K562 (cell line): ENCODE data around the gene NEB. TPM values are rescaled to one million over a fixed set of nuclear protein-coding genes. Genes with fewer than 3 reads are reported as not detected.

Experiments used
- ATF4 ChIP-seq: fragments of 450-650 bp; formaldehyde crosslinking; IDR thresholded peaks from 2 replicates; pipeline ENCODE4 v1.4.0; 2022; ENCODE audit warnings: mild to moderate bottlenecking, moderate library complexity
- CHD1 ChIP-seq: fragments of 200-600 bp; sonication (generic); IDR thresholded peaks from one replicate; pipeline ENCODE4 v1.6.1; 2012; ENCODE audit warnings: mild to moderate bottlenecking, moderate library complexity, low read length, inconsistent platforms
- FOSL1 ChIP-seq: fragments of 200-800 bp; sonication (Bioruptor generic); conservative IDR thresholded peaks from 2 replicates; pipeline ENCODE4 v1.6.1; 2016; ENCODE audit warnings: missing genetic modification characterization, missing compliant biosample characterization
- KDM1A ChIP-seq, 2 experiments: fragments of 450-650 bp; IDR thresholded peaks; 2 replicates each; pipeline ENCODE4 v1.6.1; 2016; ENCODE audit warnings: mild to moderate bottlenecking in 2 of 2
- NELFE ChIP-seq: IDR thresholded peaks from 2 replicates; pipeline ENCODE4 v1.6.1; 2011; ENCODE audit warnings: mild to moderate bottlenecking; ENCODE audit not compliant: insufficient read depth, insufficient read length
- POLR2A ChIP-seq: fragments of 450-650 bp; conservative IDR thresholded peaks from 2 replicates; pipeline ENCODE4 v1.6.1; 2016
- RBFOX2 ChIP-seq: fragments of 200-400 bp; formaldehyde crosslinking; IDR thresholded peaks from 2 replicates; pipeline ENCODE4 v1.6.1; 2017; ENCODE audit warnings: low read depth, mild to moderate bottlenecking, low read length, moderate library complexity
- RNF219 ChIP-seq: fragments of 250-450 bp; sonication (Bioruptor Pico); IDR thresholded peaks from 2 replicates; pipeline ENCODE4 v1.5.0; 2022; ENCODE audit warnings: mild to moderate bottlenecking
- SRSF1 ChIP-seq: fragments of 200-400 bp; formaldehyde crosslinking; IDR thresholded peaks from 2 replicates; pipeline ENCODE4 v1.6.1; 2017; ENCODE audit warnings: mild to moderate bottlenecking, low read depth, low read length, moderate library complexity
- YY1 ChIP-seq, 3 experiments: IDR thresholded peaks; 2 replicates each; pipeline ENCODE4 v1.6.1; 2011; ENCODE audit warnings: low read length in 2 of 3, mild to moderate bottlenecking in 2 of 3, moderate library complexity in 2 of 3, borderline replicate concordance in 1 of 3, control low read depth in 1 of 3, low read depth in 1 of 3; ENCODE audit not compliant: insufficient read depth in 3 of 3, insufficient replicate concordance in 2 of 3, control insufficient read depth in 1 of 3, insufficient read length in 1 of 3; ENCODE audit errors: extremely low read depth in 1 of 3
- ZNF311 ChIP-seq: fragments of 250-450 bp; sonication (Bioruptor Pico); IDR thresholded peaks from 2 replicates; pipeline ENCODE4 v1.4.0; 2020; ENCODE audit warnings: mild to moderate bottlenecking, moderate library complexity
- ZNF324 ChIP-seq: fragments of 250-450 bp; sonication (Bioruptor Pico); IDR thresholded peaks from 2 replicates; pipeline ENCODE4 v1.4.0; 2020; ENCODE audit warnings: mild to moderate bottlenecking
- ZNF431 ChIP-seq: sonication (generic); formaldehyde crosslinking; IDR thresholded peaks from 2 replicates; pipeline ENCODE4 v1.8.0; 2022; ENCODE audit warnings: mild to moderate bottlenecking, missing genetic modification reagents
- ZNF696 ChIP-seq: fragments of 250-450 bp; sonication (Bioruptor Pico); conservative IDR thresholded peaks from 2 replicates; pipeline ENCODE4 v1.4.0; 2020; ENCODE audit warnings: mild to moderate bottlenecking, moderate library complexity
- ZNF707 ChIP-seq: fragments of 250-450 bp; sonication (Bioruptor Pico); conservative IDR thresholded peaks from 2 replicates; pipeline ENCODE4 v1.8.0; 2022; ENCODE audit warnings: inconsistent platforms, mild to moderate bottlenecking, moderate library complexity
- ZNF79 ChIP-seq: fragments of 250-450 bp; sonication (Bioruptor Pico); IDR thresholded peaks from 2 replicates; pipeline ENCODE4 v1.4.0; 2020; ENCODE audit warnings: low read depth, mild to moderate bottlenecking, moderate library complexity
- ZSCAN32 ChIP-seq: fragments of 450-650 bp; formaldehyde crosslinking; IDR thresholded peaks from 2 replicates; pipeline ENCODE4 v1.4.0; 2020; ENCODE audit warnings: mild to moderate bottlenecking, moderate library complexity
- polyA plus RNA-seq, 8 experiments: library from polyadenylated mRNA; depleted of rRNA in 4 of 8; stranded (reverse) in 5 of 8; unstranded in 3 of 8; fragments of >200 nt; fragmentation: Nextera tagmentation in 2 of 8; fragmentation: Illumina TruSeq in 1 of 8; extraction: Ambion mirVana in 2 of 8; extraction: Trizol in 1 of 8; gene quantifications; 2 replicates each; pipeline versions ENCODE4 v1.2.1 to v1.2.3, GENCODE V29; 2011 to 2014; ENCODE audit warnings: inconsistent platforms in 1 of 8, missing spikeins in 1 of 8
- total RNA-seq, 7 experiments: library from RNA; depleted of rRNA in 6 of 7; stranded (reverse); fragments of >200 nt in 6 of 7; fragmentation: Illumina TruSeq in 2 of 7; extraction: Trizol in 2 of 7; gene quantifications; 2 replicates each; pipeline versions ENCODE4 v1.2.1 to v1.2.3, GENCODE V29; 2011 to 2021; ENCODE audit warnings: low replicate concordance in 1 of 7
- TF ChIP-seq, protein P1 (sequence below), 2 experiments: IDR thresholded peaks; 2 replicates each; pipeline ENCODE4 v1.6.1; 2012; ENCODE audit warnings: improper control_type of control experiment in 2 of 2, low read depth in 2 of 2, low read length in 2 of 2, borderline replicate concordance in 1 of 2
- TF ChIP-seq, protein P2 (sequence below): conservative IDR thresholded peaks from 2 replicates; pipeline ENCODE4 v1.6.1; 2011; ENCODE audit warnings: low read depth, mild to moderate bottlenecking, low read length; ENCODE audit not compliant: control insufficient read depth
- TF ChIP-seq, protein P3 (sequence below): fragments of 450-650 bp; IDR thresholded peaks from 2 replicates; pipeline ENCODE4 v1.6.1; 2016

The NEB gene
- total and polyA plus RNA-seq, 9 of the 15 experiments (the other 6 are each of a cell fraction or from before 2014, with no cell fraction given), result 1.7 to 3.8 (median 2.9) TPM

DNA sequence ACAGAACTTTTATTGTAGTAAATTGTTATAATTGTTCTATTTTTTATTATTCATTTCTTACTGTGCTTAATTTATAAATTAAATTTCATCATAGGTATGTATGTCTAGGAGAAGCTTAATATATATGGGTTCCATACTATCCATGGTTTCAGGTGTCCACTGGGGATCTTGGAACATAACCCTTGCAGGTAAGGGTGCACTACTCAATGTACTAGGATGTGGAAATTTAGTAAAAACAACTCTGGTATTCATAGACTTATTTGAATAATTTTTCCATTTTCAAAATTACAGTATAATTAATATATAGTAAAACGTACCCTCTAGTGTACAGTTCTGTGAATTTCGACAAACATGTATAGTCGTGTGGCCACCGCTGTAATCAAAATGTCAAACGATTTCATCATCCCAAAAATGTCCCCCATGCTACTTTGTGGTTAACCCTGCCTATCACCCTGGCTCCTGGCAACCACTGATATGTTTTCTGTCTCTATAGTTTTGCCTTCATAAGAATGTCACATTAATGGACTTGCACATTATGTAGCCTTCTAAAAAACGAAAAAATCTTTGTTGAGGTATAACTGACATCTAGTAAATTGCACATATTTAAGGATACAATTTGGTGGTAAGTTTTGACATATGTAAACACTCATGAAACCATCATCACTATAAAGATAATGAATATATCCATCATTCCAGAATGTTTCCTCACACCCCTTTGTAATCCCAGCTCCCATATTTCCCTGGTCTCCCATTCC, 48.3 kb upstream of the NEB start (continued):
- TF ChIP-seq ATF4 (CRISPR knock-in tag) (peak; percentile 99), ZNF324 (CRISPR knock-in tag) (no peak), ZNF79 (no peak), ZNF696 (CRISPR knock-in tag) (no peak), ZSCAN32 (CRISPR knock-in tag) (peak; percentile 94), RBFOX2 (peak; percentile 58), NELFE (no peak), CHD1 (no peak), KDM1A (IDR thresholded peaks at IDR 0.05) (peak; percentile 83 to 90), ZNF431 (CRISPR knock-in tag) (no peak), FOSL1 (peak; percentile 62), RNF219 (CRISPR knock-in tag) (no peak), YY1 (IDR thresholded peaks at IDR 0.05; ENCODE audit: borderline replicate concordance in 1 of 3, control insufficient read depth in 1 of 3, extremely low read depth in 1 of 3, insufficient read depth in 3 of 3, insufficient read length in 1 of 3, insufficient replicate concordance in 2 of 3, low read depth in 1 of 3, low read length in 2 of 3) (peak in 1 of 3 experiments; percentile 67), ZNF311 (peak; percentile 74), POLR2A (no peak), SRSF1 (no peak), ZNF707 (CRISPR knock-in tag) (no peak)
- TF ChIP-seq, protein P1, sequence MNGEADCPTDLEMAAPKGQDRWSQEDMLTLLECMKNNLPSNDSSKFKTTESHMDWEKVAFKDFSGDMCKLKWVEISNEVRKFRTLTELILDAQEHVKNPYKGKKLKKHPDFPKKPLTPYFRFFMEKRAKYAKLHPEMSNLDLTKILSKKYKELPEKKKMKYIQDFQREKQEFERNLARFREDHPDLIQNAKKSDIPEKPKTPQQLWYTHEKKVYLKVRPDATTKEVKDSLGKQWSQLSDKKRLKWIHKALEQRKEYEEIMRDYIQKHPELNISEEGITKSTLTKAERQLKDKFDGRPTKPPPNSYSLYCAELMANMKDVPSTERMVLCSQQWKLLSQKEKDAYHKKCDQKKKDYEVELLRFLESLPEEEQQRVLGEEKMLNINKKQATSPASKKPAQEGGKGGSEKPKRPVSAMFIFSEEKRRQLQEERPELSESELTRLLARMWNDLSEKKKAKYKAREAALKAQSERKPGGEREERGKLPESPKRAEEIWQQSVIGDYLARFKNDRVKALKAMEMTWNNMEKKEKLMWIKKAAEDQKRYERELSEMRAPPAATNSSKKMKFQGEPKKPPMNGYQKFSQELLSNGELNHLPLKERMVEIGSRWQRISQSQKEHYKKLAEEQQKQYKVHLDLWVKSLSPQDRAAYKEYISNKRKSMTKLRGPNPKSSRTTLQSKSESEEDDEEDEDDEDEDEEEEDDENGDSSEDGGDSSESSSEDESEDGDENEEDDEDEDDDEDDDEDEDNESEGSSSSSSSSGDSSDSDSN (IDR thresholded peaks at IDR 0.05; ENCODE audit: borderline replicate concordance in 1 of 2, low read depth in 2 of 2, low read length in 2 of 2), result no peak
- TF ChIP-seq, protein P2, sequence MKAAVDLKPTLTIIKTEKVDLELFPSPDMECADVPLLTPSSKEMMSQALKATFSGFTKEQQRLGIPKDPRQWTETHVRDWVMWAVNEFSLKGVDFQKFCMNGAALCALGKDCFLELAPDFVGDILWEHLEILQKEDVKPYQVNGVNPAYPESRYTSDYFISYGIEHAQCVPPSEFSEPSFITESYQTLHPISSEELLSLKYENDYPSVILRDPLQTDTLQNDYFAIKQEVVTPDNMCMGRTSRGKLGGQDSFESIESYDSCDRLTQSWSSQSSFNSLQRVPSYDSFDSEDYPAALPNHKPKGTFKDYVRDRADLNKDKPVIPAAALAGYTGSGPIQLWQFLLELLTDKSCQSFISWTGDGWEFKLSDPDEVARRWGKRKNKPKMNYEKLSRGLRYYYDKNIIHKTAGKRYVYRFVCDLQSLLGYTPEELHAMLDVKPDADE, result no peak
- TF ChIP-seq, protein P3, sequence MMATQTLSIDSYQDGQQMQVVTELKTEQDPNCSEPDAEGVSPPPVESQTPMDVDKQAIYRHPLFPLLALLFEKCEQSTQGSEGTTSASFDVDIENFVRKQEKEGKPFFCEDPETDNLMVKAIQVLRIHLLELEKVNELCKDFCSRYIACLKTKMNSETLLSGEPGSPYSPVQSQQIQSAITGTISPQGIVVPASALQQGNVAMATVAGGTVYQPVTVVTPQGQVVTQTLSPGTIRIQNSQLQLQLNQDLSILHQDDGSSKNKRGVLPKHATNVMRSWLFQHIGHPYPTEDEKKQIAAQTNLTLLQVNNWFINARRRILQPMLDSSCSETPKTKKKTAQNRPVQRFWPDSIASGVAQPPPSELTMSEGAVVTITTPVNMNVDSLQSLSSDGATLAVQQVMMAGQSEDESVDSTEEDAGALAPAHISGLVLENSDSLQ, result peak; percentile 98
